SJSA1 (cell line): ENCODE results near the gene PLP2. TPM values are rescaled to one million over a fixed set of nuclear protein-coding genes. Genes with fewer than 3 reads are reported as not detected.

Experiments used
- DNase-seq, 2 experiments: peaks; one replicate each; pipeline ENCODE4 v3.0.0-alpha.2; 2015 to 2020; ENCODE audit warnings: low spot score in 2 of 2, low read depth in 1 of 2
- H3K27ac ChIP-seq: fragments of 250-450 bp; sonication (Bioruptor Pico); 2 replicates; pipeline ENCODE4 v1.5.1; 2020; ENCODE audit warnings: mild to moderate bottlenecking, moderate library complexity
- H3K27me3 ChIP-seq: fragments of 250-450 bp; sonication (Bioruptor Pico); replicated peaks from 2 replicates; pipeline ENCODE4 v1.5.1; 2020; ENCODE audit warnings: mild to moderate bottlenecking, moderate library complexity
- H3K36me3 ChIP-seq: fragments of 250-450 bp; sonication (Bioruptor Pico); 2 replicates; pipeline ENCODE4 v1.5.1; 2020; ENCODE audit warnings: mild to moderate bottlenecking
- H3K4me1 ChIP-seq: fragments of 250-450 bp; sonication (Bioruptor Pico); replicated peaks from 2 replicates; pipeline ENCODE4 v1.6.1; 2021; ENCODE audit warnings: mild to moderate bottlenecking
- H3K4me3 ChIP-seq: fragments of 250-450 bp; sonication (Bioruptor Pico); 2 replicates; pipeline ENCODE4 v1.5.1; 2020; ENCODE audit warnings: mild to moderate bottlenecking
- H3K9me3 ChIP-seq: fragments of 250-450 bp; sonication (Bioruptor Pico); replicated peaks from 2 replicates; pipeline ENCODE4 v1.5.1; 2020; ENCODE audit warnings: mild to moderate bottlenecking
- total RNA-seq: library from RNA; depleted of rRNA; stranded (reverse); fragments of >200 nt; shearing (Covaris generic); gene quantifications from 2 replicates; pipeline ENCODE4 v1.2.3, GENCODE V29; 2014

PLP2 gene
- total RNA-seq, 1 experiment from 2014 or later, result 63.8 TPM

- H3K4me1 ChIP-seq, result peaks cover 18% of the 10 kb centered on the region
- no peaks in the 10 kb centered on the region for H3K27me3 ChIP-seq
- H3K36me3 ChIP-seq, result no peaks in the 10 kb centered on the region
- H3K9me3 ChIP-seq, result no peaks in the 10 kb centered on the region
- peak overlapping the region; percentile 40 for H3K4me3 ChIP-seq
- H3K27ac ChIP-seq, result peak overlapping the region; percentile 95
- peak; percentile 64 for DNase-seq
Observed at GRCh38 chrX:49155243-49155899, 16.3 kb upstream of the PLP2 start.

- H3K4me3 ChIP-seq, result peak overlapping the region; percentile 40
- no peaks in the 10 kb centered on the region for H3K36me3 ChIP-seq
- peaks cover 18% of the 10 kb centered on the region for H3K4me1 ChIP-seq
- no peaks in the 10 kb centered on the region for H3K9me3 ChIP-seq
- H3K27me3 ChIP-seq, result no peaks in the 10 kb centered on the region
- H3K27ac ChIP-seq, result peak overlapping the region; percentile 95
- peak; percentile 76 to 91 for DNase-seq
Observed at GRCh38 chrX:49155900-49156837, 15.5 kb upstream of the PLP2 start.

- H3K4me3 ChIP-seq, result no peak overlapping the region
- DNase-seq, result no peak
Observed at GRCh38 chrX:49157194-49157593, 14.5 kb upstream of the PLP2 start.

GRCh38 chrX:49160908-49161307, 10.8 kb upstream of the PLP2 start:
- no peaks in the 10 kb centered on the region for H3K36me3 ChIP-seq
- no peak overlapping the region for H3K27ac ChIP-seq
- no peaks in the 10 kb centered on the region for H3K27me3 ChIP-seq
- H3K4me3 ChIP-seq, result no peak overlapping the region
- DNase-seq, result no peak
- no peaks in the 10 kb centered on the region for H3K9me3 ChIP-seq
- peaks cover 14% of the 10 kb centered on the region for H3K4me1 ChIP-seq

More at GRCh38 chrX:49157194-49157593, 14.5 kb upstream of the PLP2 start:
- Histone ChIP-seq H3K9me3 (no peaks in the 10 kb centered on the region), H3K36me3 (no peaks in the 10 kb centered on the region), H3K4me1 (peaks cover 18% of the 10 kb centered on the region), H3K27me3 (no peaks in the 10 kb centered on the region), H3K27ac (no peak overlapping the region)

- H3K27ac ChIP-seq, result no peak overlapping the region
- no peaks in the 10 kb centered on the region for H3K36me3 ChIP-seq
- H3K4me1 ChIP-seq, result peaks cover 13% of the 10 kb centered on the region
- no peaks in the 10 kb centered on the region for H3K27me3 ChIP-seq
- no peak overlapping the region for H3K4me3 ChIP-seq
- DNase-seq, result no peak
- no peaks in the 10 kb centered on the region for H3K9me3 ChIP-seq
Observed at GRCh38 chrX:49161632-49162031, 10.1 kb upstream of the PLP2 start.

GRCh38 chrX:49162620-49163019, 9.1 kb upstream of the PLP2 start, which contains the start of gene MAGIX:
Gene MAGIX, plus strand, starts transcription at chrX:49162758. Its CDS starts 132 bp downstream, at chrX:49162890.
- H3K4me3 ChIP-seq, result peak within 1 kb of the TSS; percentile 31
- H3K27ac ChIP-seq, result peak within 1 kb of the TSS; percentile 71
- no peaks in the 10 kb centered on the region for H3K36me3 ChIP-seq
- H3K4me1 ChIP-seq, result peaks cover 23% of the 10 kb centered on the region
- no peak for DNase-seq
- H3K27me3 ChIP-seq, result no peaks in the 10 kb centered on the region
- H3K9me3 ChIP-seq, result no peaks in the 10 kb centered on the region

- no peaks in the 10 kb centered on the region for H3K9me3 ChIP-seq
- peak overlapping the region; percentile 31 for H3K4me3 ChIP-seq
- H3K27ac ChIP-seq, result peak overlapping the region; percentile 71
- no peaks in the 10 kb centered on the region for H3K27me3 ChIP-seq
- DNase-seq, result peak; percentile 72 to 78
- H3K36me3 ChIP-seq, result no peaks in the 10 kb centered on the region
- peaks cover 27% of the 10 kb centered on the region for H3K4me1 ChIP-seq
Observed at GRCh38 chrX:49163555-49164419, 7.9 kb upstream of the PLP2 start.

- Histone ChIP-seq H3K36me3 (no peaks in the 10 kb centered on the region), H3K9me3 (no peaks in the 10 kb centered on the region), H3K4me1 (peaks cover 27% of the 10 kb centered on the region), H3K4me3 (no peak overlapping the region), H3K27me3 (no peaks in the 10 kb centered on the region), H3K27ac (no peak overlapping the region)
- no peak for DNase-seq
Observed at GRCh38 chrX:49164589-49165360, 6.9 kb upstream of the PLP2 start.

- DNase-seq, result peak; percentile 48 to 57
- Histone ChIP-seq H3K27ac (peak overlapping the region; percentile 92), H3K36me3 (no peaks in the 10 kb centered on the region), H3K9me3 (no peaks in the 10 kb centered on the region), H3K4me3 (peak overlapping the region; percentile 26), H3K27me3 (no peaks in the 10 kb centered on the region), H3K4me1 (peaks cover 27% of the 10 kb centered on the region)
Observed at GRCh38 chrX:49165901-49166881, 5.5 kb upstream of the PLP2 start.

- no peaks in the 10 kb centered on the region for H3K27me3 ChIP-seq
- DNase-seq, result peak; percentile 67 to 78
Observed at GRCh38 chrX:49166914-49167739, 4.6 kb upstream of the PLP2 start.

GRCh38 chrX:49167740-49168108, 4.0 kb upstream of the PLP2 start:
- peak overlapping the region; percentile 26 for H3K4me3 ChIP-seq
- no peak for DNase-seq
- peak overlapping the region; percentile 92 for H3K27ac ChIP-seq

More at GRCh38 chrX:49166914-49167739, 4.6 kb upstream of the PLP2 start:
- no peaks in the 10 kb centered on the region for H3K9me3 ChIP-seq
- H3K4me1 ChIP-seq, result peaks cover 27% of the 10 kb centered on the region
- H3K36me3 ChIP-seq, result 0 out of 2 replicates have a peak, but pooled peaks cover 3% of the 10 kb centered on the region
- H3K27ac ChIP-seq, result peak overlapping the region; percentile 92
- peak overlapping the region; percentile 26 for H3K4me3 ChIP-seq

More at GRCh38 chrX:49167740-49168108, 4.0 kb upstream of the PLP2 start:
- no peaks in the 10 kb centered on the region for H3K27me3 ChIP-seq
- no peaks in the 10 kb centered on the region for H3K9me3 ChIP-seq
- peaks cover 27% of the 10 kb centered on the region for H3K4me1 ChIP-seq
- peaks cover 8% of the 10 kb centered on the region; the same call in 1 of the 2 replicates for H3K36me3 ChIP-seq
